A549 (cell line): ENCODE data around the gene CDK14.

Experiments
- CTCF ChIP-seq: fragments of >200 bp; sonication (Bioruptor Twin); formaldehyde crosslinking; IDR thresholded peaks from 3 replicates; pipeline ENCODE4 v1.5.1; 2016
- ELK1 ChIP-seq: fragments of 150-350 bp; IDR thresholded peaks from 2 replicates; pipeline ENCODE4 v1.6.1; 2014; ENCODE audit warnings: low read depth, mild to moderate bottlenecking, low read length
- EP300 ChIP-seq, 2 experiments: fragments of >200 bp; sonication (Bioruptor Twin); formaldehyde crosslinking; IDR thresholded peaks; 2 replicates in 1 of 2; 3 replicates in 1 of 2; pipeline ENCODE4 v1.6.1; 2016 to 2017
- ESRRA ChIP-seq: fragments of 150-350 bp; IDR thresholded peaks from 2 replicates; pipeline ENCODE4 v1.6.1; 2014; ENCODE audit warnings: mild to moderate bottlenecking, low read length, borderline replicate concordance
- FOSB ChIP-seq: fragments of 250-450 bp; sonication (Bioruptor Pico); IDR thresholded peaks from 2 replicates; pipeline ENCODE4 v1.5.0; 2020; ENCODE audit warnings: mild to moderate bottlenecking, moderate library complexity
- FOSL2 ChIP-seq, 2 experiments: fragments of 450-650 bp in 1 of 2; fragments of >200 bp in 1 of 2; sonication (Bioruptor Twin) in 1 of 2; formaldehyde crosslinking; IDR thresholded peaks; 2 replicates each; pipeline versions ENCODE4 v1.5.0 to v1.6.1; 2016 to 2020; ENCODE audit warnings: mild to moderate bottlenecking in 1 of 2, moderate library complexity in 1 of 2
- PHF8 ChIP-seq: fragments of 200-600 bp; sonication (generic); IDR thresholded peaks from 2 replicates; pipeline ENCODE4 v1.6.1; 2016; ENCODE audit warnings: low read depth, mild to moderate bottlenecking, antibody characterized with exemption, moderate library complexity, borderline replicate concordance
- POLR2A ChIP-seq: IDR thresholded peaks from 2 replicates; pipeline ENCODE4 v1.6.1; 2012; ENCODE audit warnings: mild to moderate bottlenecking, low read length
- RFX5 ChIP-seq: fragments of 450-650 bp; IDR thresholded peaks from 2 replicates; pipeline ENCODE4 v1.7.1; 2014; ENCODE audit warnings: antibody characterized with exemption, mild to moderate bottlenecking, moderate library complexity
- SMC3 ChIP-seq: fragments of >200 bp; sonication (Bioruptor Twin); formaldehyde crosslinking; IDR thresholded peaks from 3 replicates; pipeline ENCODE4 v1.6.1; 2018; ENCODE audit warnings: inconsistent platforms
- TF ChIP-seq, protein P1 (sequence below): IDR thresholded peaks from 2 replicates; pipeline ENCODE4 v1.6.1; 2012

- TF ChIP-seq FOSL2 (IDR thresholded peaks at IDR 0.05) (no peak), FOSL2 (CRISPR knock-in tag; IDR thresholded peaks at IDR 0.05) (no peak), PHF8 (no peak), CTCF (no peak), ELK1 (no peak), EP300 (IDR thresholded peaks at IDR 0.05) (no peak), POLR2A (no peak), ESRRA (no peak), FOSB (CRISPR knock-in tag) (no peak), RFX5 (no peak), SMC3 (no peak)
- TF ChIP-seq, protein P1, sequence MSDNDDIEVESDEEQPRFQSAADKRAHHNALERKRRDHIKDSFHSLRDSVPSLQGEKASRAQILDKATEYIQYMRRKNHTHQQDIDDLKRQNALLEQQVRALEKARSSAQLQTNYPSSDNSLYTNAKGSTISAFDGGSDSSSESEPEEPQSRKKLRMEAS: no peak
Measured at GRCh38 chr7:90654718-90655427, 58.8 kb downstream of the CDK14 start.
